ENCODE results near the gene ARAP3. TPM values are rescaled to one million over a fixed set of nuclear protein-coding genes. Genes with fewer than 3 reads are reported as not detected.
A peak's percentile ranks its signal among the peaks of the same experiment; 100 is the strongest.

Gene ARAP3
- total and polyA plus RNA-seq, 9 of the 15 experiments (the other 6 are each of a cell fraction or from before 2014, with no cell fraction given), result 0.83 to 25.7 (median 6.4) TPM

DNA sequence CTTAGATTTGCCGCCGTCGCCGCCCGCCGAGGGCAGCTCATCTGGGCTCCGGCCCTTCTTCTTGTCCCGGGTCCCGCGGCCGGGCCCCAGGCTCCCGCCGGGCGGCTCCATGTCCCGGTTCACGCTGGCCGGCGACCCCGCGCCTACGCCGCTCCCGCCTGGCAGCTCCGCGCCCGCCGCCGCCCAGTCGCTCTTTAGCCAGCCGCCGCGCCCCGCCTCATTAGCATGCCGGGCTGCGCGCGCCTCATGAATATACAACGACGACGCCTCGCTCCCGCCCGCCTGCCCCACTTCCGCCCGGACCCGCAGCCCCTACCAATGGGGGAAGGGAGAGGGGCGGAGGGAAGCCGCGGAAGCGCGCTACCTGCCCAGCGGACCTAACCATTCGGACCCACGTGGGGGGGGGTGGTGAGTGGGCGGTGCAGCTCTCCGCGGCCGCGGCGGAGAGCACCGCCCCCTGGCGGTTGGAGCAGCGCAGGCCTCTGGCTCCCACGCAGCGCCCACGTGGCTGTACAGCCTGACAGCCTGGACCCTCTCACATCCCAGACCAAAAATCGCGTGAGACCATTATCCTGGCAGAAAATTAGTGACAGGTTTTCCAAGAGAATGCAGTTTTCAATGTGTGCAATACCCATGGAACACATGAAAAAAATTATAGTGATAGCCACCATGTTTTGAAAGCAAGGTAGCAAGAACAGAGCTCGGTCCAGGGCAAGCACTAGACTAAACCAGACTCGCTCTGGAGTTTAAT is 63.1 kb downstream of the ARAP3 start, which contains the start of gene DIAPH1 (continued):
- TF ChIP-seq, protein P1, sequence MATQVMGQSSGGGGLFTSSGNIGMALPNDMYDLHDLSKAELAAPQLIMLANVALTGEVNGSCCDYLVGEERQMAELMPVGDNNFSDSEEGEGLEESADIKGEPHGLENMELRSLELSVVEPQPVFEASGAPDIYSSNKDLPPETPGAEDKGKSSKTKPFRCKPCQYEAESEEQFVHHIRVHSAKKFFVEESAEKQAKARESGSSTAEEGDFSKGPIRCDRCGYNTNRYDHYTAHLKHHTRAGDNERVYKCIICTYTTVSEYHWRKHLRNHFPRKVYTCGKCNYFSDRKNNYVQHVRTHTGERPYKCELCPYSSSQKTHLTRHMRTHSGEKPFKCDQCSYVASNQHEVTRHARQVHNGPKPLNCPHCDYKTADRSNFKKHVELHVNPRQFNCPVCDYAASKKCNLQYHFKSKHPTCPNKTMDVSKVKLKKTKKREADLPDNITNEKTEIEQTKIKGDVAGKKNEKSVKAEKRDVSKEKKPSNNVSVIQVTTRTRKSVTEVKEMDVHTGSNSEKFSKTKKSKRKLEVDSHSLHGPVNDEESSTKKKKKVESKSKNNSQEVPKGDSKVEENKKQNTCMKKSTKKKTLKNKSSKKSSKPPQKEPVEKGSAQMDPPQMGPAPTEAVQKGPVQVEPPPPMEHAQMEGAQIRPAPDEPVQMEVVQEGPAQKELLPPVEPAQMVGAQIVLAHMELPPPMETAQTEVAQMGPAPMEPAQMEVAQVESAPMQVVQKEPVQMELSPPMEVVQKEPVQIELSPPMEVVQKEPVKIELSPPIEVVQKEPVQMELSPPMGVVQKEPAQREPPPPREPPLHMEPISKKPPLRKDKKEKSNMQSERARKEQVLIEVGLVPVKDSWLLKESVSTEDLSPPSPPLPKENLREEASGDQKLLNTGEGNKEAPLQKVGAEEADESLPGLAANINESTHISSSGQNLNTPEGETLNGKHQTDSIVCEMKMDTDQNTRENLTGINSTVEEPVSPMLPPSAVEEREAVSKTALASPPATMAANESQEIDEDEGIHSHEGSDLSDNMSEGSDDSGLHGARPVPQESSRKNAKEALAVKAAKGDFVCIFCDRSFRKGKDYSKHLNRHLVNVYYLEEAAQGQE (IDR thresholded peaks at IDR 0.05; ENCODE audit: borderline replicate concordance), result peak; percentile 93
- TF ChIP-seq, protein P1 (CRISPR knock-in tag; IDR thresholded peaks at IDR 0.05; ENCODE audit: low read depth), result peak; percentile 37; the same call in 1 of the 2 replicates
- TF ChIP-seq POLR2H (tag; IDR thresholded peaks at IDR 0.05; ENCODE audit: low read depth) (no peak), ZNF699 (CRISPR knock-in tag; IDR thresholded peaks at IDR 0.05; ENCODE audit: insufficient replicate concordance) (no peak), ELF1 (tag; IDR thresholded peaks at IDR 0.05) (peak; percentile 99), HNRNPK (IDR thresholded peaks at IDR 0.05; ENCODE audit: low read depth, low read length, poor library complexity, severe bottlenecking) (peak; percentile 58), SRF (CRISPR knock-in tag; IDR thresholded peaks at IDR 0.05) (no peak; a peak in 1 of 4 replicates), ZNF146 (CRISPR knock-in tag; IDR thresholded peaks at IDR 0.05; ENCODE audit: unreplicated experiment) (no peak), ZC3H4 (CRISPR knock-in tag; IDR thresholded peaks at IDR 0.05; ENCODE audit: borderline replicate concordance) (no peak), SMARCB1 (IDR thresholded peaks at IDR 0.05; ENCODE audit: insufficient read length, low read depth) (no peak), RCOR1 (IDR thresholded peaks at IDR 0.05; ENCODE audit: borderline replicate concordance in 1 of 2, low read depth in 2 of 2, low read length in 2 of 2) (peak in 1 of 2 experiments; percentile 73; a peak in 2 of 4 replicates), MXI1 (IDR thresholded peaks at IDR 0.05; ENCODE audit: low read depth, low read length) (peak; percentile 86), ZNF764 (CRISPR knock-in tag; IDR thresholded peaks at IDR 0.05; ENCODE audit: low read depth) (no peak), PCBP1 (IDR thresholded peaks at IDR 0.05; ENCODE audit: low read depth, low read length, poor library complexity, severe bottlenecking) (peak; percentile 91), ZC3H11A (IDR thresholded peaks at IDR 0.05; ENCODE audit: low read depth, low read length) (no peak), XRCC4 (IDR thresholded peaks at IDR 0.05; ENCODE audit: extremely low read depth, insufficient read depth, insufficient read length) (no peak), NR3C1 (CRISPR knock-in tag; IDR thresholded peaks at IDR 0.05) (no peak), ZSCAN32 (CRISPR knock-in tag; IDR thresholded peaks at IDR 0.05) (no peak), ZBTB7A (IDR thresholded peaks at IDR 0.05; ENCODE audit: borderline replicate concordance, control insufficient read depth, low read depth, low read length) (0 out of 2 replicates have a peak, but pooled peaks have one; percentile 32)
- TF ChIP-seq, protein P2, sequence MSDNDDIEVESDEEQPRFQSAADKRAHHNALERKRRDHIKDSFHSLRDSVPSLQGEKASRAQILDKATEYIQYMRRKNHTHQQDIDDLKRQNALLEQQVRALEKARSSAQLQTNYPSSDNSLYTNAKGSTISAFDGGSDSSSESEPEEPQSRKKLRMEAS (CRISPR knock-in tag; IDR thresholded peaks at IDR 0.05), result peak; percentile 99

All from K562 (cell line).